COLO829 (cell line): ENCODE results near the gene CD46.
A peak's percentile ranks its signal among the peaks of the same experiment; 100 is the strongest.

Experiments
- DNase-seq: peaks from one replicate; pipeline ENCODE4 v3.0.0; 2012; ENCODE audit warnings: low spot score

Gene CD46

DNA sequence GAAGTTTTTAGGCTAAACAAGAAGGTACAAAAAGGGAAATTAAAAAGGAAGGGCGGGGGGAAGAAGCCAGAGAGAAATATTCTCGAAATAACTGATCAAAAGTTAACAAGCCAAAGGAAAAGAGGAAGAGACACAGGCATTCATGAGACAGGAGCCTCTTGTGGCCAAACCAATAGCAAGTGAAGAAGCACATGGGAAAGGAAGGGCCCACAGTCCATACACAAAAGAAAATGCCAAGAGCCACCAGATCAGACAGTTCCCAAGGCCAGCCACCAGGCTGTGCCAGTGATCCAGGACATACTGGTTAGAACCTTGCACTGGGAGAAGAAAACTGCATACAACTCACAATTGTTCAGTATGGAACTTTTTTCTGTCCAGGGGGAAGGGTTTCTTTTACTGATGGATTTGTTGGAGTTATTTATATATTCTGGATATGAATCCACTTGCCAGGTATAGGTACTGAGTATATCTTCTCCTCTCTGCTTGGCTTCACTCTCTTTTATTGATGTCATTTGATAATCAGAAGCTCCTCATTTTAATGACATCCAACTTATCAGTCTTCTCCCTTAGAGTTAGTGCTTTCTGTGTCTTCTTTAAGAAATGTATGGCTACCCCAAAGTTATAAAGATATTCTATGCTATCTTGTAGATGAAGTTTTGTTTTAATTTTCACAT is 76.8 kb downstream of the CD46 start:
- DNase-seq: peak; percentile 88

- no peak for DNase-seq
Measured at GRCh38 chr1:207829576-207829975, 77.7 kb downstream of the CD46 start.

- no peak for DNase-seq
Measured at GRCh38 chr1:207830788-207831187, 78.9 kb downstream of the CD46 start.

- no peak for DNase-seq
Measured at GRCh38 chr1:207831517-207832327, 79.9 kb downstream of the CD46 start.

DNA sequence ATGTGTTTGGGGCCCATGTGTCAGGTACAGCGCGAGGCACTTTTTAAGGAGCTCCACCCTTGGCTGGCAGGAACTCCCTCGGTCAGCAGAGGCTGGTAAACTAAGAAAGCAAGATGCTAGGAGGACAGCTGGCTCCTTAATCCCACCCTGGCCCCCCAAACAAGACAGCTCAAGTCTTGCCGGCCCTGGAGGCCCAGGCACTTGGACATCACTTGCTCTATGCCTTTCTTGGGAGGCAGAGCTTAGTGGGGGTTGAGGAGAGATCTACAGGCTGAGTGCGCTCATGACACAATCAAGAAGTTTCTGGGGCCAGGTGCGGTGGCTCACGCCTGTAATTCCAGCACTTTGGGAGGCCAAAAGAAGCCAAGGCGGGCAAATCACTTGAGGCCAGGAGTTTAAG is 80.9 kb downstream of the CD46 start:
- no peak for DNase-seq

DNA sequence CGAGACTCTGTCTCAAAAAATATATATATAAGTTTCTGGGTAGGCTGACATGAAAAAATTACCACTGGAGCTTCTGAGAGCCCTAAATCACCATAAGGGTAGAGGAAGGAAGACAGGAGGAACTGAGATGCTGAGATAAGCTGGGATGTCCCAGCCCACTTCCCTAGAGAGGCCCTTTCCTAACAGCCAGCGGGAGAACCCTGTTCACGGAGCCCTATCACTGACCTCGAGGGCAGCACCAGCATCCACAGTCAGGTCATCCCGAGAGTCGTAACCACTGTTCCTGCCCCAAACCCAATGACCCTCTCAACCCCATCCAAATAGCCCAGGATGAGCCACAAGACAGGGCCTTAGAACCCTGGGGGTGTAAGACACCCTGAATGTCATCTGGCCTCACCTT is 81.5 kb downstream of the CD46 start:
- DNase-seq: no peak

DNA sequence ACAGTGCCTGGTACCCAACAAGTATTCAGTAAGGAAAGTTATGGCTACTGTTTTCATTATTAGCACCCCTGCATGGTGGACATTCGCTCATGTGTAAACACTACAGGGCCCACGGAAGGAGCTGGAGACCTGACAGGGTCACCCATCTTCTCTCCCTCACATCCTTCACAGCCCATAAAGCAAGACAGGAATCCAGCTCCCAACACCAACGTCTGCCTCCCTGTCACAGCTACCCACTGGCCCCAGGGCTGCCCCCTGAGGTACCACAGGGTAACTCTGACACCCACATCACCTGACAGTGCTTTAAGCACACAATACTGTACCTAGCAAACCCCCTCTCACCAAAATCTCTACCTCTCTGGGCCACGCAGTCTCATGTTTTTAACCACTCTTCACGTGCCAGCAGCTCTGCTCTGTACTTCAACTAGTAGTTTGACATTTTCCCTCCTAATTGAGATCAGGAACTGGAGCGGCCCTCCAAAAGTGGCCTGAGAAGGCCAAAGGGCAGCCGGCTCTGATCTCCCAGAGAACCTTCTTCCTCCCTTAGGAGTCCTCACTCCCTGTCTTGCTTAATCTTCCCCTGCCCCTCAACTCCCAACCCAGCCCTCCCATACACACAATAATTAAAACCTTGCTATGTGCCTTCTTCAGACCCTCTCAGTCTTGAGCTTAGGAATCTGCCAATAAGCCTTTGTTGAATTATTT is 82.3 kb downstream of the CD46 start:
- no peak for DNase-seq

DNA sequence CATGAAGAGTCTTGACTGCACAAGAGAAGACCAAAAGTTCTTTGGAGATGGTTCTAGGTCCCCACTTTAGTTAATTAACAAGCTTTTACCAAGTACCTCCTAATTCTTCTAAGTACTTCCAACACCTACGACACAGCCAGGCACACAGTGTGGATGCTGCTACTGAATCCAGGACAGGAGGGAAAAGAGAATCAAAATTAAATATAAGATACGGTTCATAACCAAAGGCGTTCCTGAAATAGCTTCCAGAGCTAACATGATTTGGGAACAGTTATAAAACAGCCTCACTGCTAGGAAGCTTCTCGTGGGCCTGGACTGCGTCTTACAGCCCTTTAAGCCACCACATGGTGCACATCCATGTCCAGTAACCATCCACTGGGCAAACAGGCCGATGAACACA is 84.1 kb downstream of the CD46 start:
- DNase-seq: no peak

DNA sequence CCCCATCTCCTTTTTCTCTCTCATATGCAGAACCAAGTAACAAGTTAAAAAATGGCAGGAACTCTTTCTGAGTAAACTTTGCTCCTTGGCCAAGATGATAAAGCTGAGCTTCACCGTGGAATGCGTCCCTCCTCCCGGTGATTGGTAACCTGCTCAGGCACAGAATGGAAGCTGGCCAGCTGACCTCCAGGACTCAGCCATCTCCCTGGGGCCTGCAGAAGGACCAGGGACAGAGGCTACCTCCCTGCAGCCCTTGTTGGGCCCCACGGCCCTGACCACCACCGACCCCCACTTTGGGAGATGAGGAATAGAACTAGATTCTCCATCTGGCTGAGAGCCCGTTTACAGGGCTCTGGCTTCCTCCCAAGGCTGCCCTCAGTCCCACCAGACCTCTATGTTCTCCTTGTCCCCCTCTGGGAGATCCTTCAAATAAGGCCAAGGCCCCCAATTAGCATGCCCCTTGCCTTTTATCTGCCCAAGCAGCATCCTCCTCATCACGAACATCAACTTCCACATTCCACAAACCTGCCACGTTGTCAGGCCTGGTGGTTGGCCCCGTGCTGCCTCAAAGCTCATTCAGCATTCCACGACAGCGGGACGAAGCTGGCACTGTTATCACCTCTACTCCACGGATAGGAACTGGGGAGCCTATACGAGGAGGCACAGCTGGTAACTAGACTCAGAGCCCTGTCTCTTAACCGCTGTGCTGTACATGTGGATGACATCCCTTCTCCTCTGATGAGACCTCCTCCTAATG is 84.9 kb downstream of the CD46 start:
- no peak for DNase-seq

GRCh38 chr1:207837673-207838072 is 85.8 kb downstream of the CD46 start:
- DNase-seq: no peak

DNA sequence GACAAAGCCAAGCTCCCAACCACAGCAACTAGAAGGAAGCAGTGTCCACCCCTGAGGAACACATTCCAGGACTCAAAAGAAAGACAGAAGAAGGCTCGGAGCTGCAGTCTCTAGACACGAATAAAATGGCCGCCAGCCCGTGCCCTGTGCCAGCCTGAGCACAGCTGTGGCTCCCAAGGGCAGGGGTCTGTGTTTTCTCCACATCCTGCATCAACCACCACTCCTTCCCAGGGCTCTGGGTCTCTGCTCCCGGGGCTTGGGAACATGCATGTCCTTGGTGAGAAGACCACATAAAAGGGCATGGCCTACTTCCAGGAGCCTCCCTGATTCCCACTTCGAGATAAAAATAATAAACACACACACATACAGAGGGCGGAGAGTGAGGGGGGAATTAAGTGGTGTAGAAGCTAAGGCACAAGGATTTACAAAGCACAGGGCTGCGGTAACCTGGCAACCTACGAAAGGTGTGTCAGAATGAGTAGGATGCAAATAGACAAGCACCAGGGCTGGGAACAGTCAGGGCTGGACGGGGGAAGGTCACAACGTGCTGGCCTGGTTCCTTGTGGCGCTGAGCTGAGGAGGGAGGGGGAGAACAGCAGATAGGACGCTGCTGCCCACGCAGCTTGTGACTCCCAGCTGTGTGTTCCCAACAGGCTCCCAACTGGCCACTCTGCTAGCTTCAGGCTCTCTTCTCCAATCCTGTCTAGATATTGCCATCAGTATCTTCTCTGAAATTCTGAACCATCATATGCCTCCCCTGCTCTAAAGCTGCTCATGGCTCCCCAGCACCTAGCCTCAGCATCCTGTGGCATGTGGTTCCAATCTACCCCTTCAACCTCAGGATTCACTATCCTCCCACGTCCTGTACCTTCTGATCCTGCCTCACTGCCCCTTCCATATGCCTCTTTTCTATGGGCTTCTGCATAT is 86.6 kb downstream of the CD46 start:
- DNase-seq: no peak

DNA sequence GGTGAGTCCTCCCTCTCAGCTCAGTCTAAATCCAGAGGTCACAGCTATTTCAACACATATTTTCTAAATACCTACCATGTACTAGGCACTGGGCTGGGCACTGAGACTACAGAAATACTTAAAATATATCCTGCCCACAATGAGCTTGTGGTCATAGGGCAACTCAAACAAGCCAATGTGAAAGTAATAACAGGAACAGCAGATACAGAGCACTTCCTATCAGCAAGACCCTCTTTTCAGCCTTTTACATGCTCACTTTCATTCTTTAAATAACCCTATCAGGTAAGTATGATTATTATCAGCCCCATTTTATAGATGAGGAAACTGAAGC is 87.2 kb downstream of the CD46 start:
- no peak for DNase-seq

GRCh38 chr1:207840380-207840779 is 88.5 kb downstream of the CD46 start:
- no peak for DNase-seq

DNA sequence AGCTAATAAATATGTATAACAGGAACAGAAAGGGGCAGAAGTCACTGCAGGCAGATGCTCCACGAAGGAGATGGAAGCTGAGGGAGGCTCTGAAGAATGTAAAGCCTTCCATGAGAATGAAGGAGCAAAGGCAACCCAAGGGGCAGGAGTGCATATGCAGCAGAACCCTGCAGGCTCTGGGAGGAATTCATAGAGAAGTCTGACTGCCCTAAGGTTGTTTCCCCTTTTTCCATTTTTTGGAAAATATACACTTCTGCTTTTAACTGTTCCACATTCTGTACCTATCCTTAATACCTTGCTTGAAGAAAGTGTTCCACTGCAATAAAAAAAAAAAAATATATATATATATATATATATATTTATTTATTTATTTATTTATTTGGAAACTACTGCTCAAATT is 89.4 kb downstream of the CD46 start:
- DNase-seq: no peak

DNA sequence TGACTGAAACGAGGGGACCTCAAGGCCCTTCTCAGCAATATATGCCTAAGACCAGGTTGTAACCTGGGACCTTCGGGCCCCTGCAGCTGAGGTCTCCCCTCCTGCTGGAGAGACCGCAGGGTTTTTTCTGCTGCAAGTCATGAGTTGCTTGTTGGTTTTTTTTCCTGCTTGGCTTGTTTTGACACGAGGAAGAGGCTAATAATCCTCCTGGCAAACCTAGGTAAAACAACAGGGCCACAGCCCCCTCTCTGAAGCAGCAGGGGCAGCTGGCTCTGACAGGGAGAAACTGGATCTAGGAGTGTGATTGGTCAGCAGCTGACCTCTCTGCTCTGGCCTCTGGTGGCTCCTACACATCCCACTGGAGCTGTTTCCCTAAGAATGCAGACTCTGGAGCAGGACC is 90.0 kb downstream of the CD46 start:
- DNase-seq: no peak

- DNase-seq: no peak
Measured at GRCh38 chr1:207842506-207842905, 90.7 kb downstream of the CD46 start.

GRCh38 chr1:207844371-207844770 is 92.5 kb downstream of the CD46 start:
- DNase-seq: no peak
